Heart right ventricle (tissue), 16 donors: ENCODE measurements around the gene NOG. TPM values are rescaled to one million over a fixed set of nuclear protein-coding genes. Genes with fewer than 3 reads are reported as not detected.

Experiments used
- ATAC-seq, 8 donors: fragments of 200-7000 bp; cut with Tn5 transposase; one replicate each; pipeline ENCODE4 v1.9.1; 2020; ENCODE audit warnings: mild to moderate bottlenecking in 8 of 8, moderate library complexity in 8 of 8, moderate number of reproducible peaks in 1 of 8
- DNase-seq, 2 donors: peaks; one replicate each; pipeline ENCODE4 v3.0.0-alpha.2; 2020
- H3K27ac ChIP-seq, 10 donors: fragments of 200-600 bp; sonication (generic) in 2 of 10; one replicate each; pipeline versions ENCODE4 v1.5.0 to v1.8.0; 2020 to 2022; ENCODE audit warnings: mild to moderate bottlenecking in 3 of 10
- H3K27me3 ChIP-seq, 7 donors: fragments of 200-600 bp; one replicate each; pipeline ENCODE4 v1.8.0; 2021 to 2022; ENCODE audit warnings: mild to moderate bottlenecking in 2 of 7
- H3K36me3 ChIP-seq, 9 donors: fragments of 200-600 bp; sonication (generic) in 1 of 9; one replicate each; pipeline versions ENCODE4 v1.5.0 to v1.8.0; 2020 to 2022; ENCODE audit warnings: mild to moderate bottlenecking in 2 of 9
- H3K4me1 ChIP-seq, 9 donors: fragments of 200-600 bp; sonication (generic) in 1 of 9; one replicate each; pipeline versions ENCODE4 v1.5.0 to v1.8.0; 2020 to 2022; ENCODE audit warnings: mild to moderate bottlenecking in 4 of 9
- H3K4me3 ChIP-seq, 10 donors: fragments of 200-600 bp; sonication (generic) in 2 of 10; one replicate each; pipeline versions ENCODE4 v1.5.0 to v1.8.0; 2020 to 2022; ENCODE audit warnings: mild to moderate bottlenecking in 7 of 10, moderate library complexity in 2 of 10
- H3K9me3 ChIP-seq, 11 donors: fragments of 200-600 bp in 10 of 11; sonication (generic) in 2 of 11; one replicate each; pipeline versions ENCODE4 v1.5.0 to v1.8.0; 2013 to 2022; ENCODE audit warnings: mild to moderate bottlenecking in 2 of 11, control low read depth in 1 of 11, moderate library complexity in 1 of 11
- WGBS, 2 donors: extraction: QIAGEN DNeasy Blood & Tissue Kit; methylation state at CpG; one replicate each; pipeline ENCODE4 v1.1.7; 2013; ENCODE audit warnings: inconsistent platforms in 1 of 2; 5-methylcytosine and 5-hydroxymethylcytosine counted together
- intact Hi-C, 10 donors: fragments of 100-400 bp; cut with DNase I; formaldehyde crosslinking; loops; one replicate each; pipeline versions ENCODE4 v1.11.1 to v1.14.2; 2022
- polyA plus RNA-seq, 2 donors: library from polyadenylated mRNA; stranded (reverse); fragments of 200-250 nt; gene quantifications; one replicate each; pipeline ENCODE4 v1.2.3, GENCODE V29; 2013
- total RNA-seq, 10 donors: library from RNA; stranded (reverse); fragmentation: NEBNext Ultra II Directional in 3 of 10; extraction: Animal tissue kit (Norgen Biotek cat#: 25700) in 3 of 10; gene quantifications; one replicate each; pipeline versions ENCODE4 v1.2.1 to v1.2.4, GENCODE V29; 2021 to 2023
- TF ChIP-seq, protein P1 (sequence below), 9 donors: fragments of 200-600 bp; sonication (generic) in 2 of 9; IDR thresholded peaks; one replicate each; pipeline versions ENCODE4 v1.5.0 to v1.8.0; 2021 to 2022; ENCODE audit warnings: antibody characterized with exemption in 9 of 9, mild to moderate bottlenecking in 5 of 9, moderate library complexity in 1 of 9
- donor health status: Arrhythmogenic right ventricular cardiomyopathy.
- donor health status: ischemic (EF 13 %, LVEDD 7.1; RV severe dilation, severe dysfunction).
- donor health status: healthy with polysubstance abuse.
- donor health status: DM: no; HTN: yes; CAD: no.
- donor health status: DM: no; HTN: no; CAD: no.
- donor health status: ischemic (EF 25% LVEDD 6.9; RV normal size, moderate dysfunction).
- donor health status: ischemic (EF 25% LVEDD 5.7; RV mildly dilated, moderate dysfunction).
- donor health status: healthy.
- donor health status: DM: yes; HTN: yes; CAD: no.
- donor health status: Ischemic cardiomyopathy.
- donor health status: ischemic (EF 35%, LVEDD 5.7; RV mildly dilated, moderate dysfunction).
- donor health status: nonischemic (EF 11% LVEDD 7.7; RV severe dilation, severe dysfunction).
- donor health status: DM: yes; HTN: yes; CAD: no.
- donor health status: PGD.
- donor health status: ischemic (EF 29% LVEDD 5.4; RV normal size, mild dysfunction).
- donor health status: nonischemic (EF 23%, LVEDD 6.1; RV moderate dilation, normal function).

NOG gene
- total and polyA plus RNA-seq, 12 donors = 0.11 to 0.48 (median 0.16) TPM; not detected in 1

DNA sequence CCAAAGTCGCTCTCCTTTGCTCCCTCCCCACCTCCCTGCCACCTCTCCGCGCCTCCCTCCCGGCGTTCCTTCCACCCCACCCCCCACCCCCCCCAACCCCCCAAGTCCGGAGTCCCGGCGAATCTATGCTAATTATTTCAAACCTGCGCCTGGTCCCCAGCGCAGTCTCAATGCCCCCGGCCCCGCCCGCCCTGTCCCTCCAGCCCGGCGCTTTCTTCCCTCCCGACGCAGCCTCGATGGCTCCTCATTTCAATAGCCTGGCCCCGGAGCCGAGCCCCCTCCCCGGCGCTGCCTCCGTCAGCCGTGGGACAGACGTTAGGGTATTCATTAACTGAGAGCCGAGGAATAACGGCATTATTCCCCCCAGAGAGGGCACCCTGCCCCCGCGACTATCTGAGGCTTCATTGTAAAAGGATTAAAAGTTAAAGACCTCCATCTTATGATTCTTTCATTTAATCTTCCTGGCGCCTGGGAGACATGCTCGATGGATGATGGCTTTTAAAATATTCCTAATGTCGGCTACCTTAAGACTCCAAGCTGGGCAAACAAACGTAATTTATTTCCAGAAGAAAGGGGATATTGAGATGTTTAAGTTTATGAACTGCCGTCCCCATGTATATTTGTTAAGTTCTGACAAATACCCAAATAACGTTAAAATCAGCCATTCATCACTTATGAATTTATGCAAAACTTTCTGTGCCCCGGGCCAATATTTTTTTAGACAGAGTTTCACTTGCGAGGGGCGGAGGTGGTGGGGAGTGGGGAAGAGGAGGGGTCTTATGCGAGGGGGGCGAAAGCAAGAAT lies 3.4 kb downstream of the NOG start:
- DNase-seq = no peak
- TF ChIP-seq, protein P1, sequence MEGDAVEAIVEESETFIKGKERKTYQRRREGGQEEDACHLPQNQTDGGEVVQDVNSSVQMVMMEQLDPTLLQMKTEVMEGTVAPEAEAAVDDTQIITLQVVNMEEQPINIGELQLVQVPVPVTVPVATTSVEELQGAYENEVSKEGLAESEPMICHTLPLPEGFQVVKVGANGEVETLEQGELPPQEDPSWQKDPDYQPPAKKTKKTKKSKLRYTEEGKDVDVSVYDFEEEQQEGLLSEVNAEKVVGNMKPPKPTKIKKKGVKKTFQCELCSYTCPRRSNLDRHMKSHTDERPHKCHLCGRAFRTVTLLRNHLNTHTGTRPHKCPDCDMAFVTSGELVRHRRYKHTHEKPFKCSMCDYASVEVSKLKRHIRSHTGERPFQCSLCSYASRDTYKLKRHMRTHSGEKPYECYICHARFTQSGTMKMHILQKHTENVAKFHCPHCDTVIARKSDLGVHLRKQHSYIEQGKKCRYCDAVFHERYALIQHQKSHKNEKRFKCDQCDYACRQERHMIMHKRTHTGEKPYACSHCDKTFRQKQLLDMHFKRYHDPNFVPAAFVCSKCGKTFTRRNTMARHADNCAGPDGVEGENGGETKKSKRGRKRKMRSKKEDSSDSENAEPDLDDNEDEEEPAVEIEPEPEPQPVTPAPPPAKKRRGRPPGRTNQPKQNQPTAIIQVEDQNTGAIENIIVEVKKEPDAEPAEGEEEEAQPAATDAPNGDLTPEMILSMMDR (IDR thresholded peaks at IDR 0.05) = no peak
- Histone ChIP-seq H3K4me3 (peak overlapping the region in 9 of 10 donors; percentile 22 to 47 (median 36)), H3K27me3 (peaks cover 0 to 96% (median 74%) of the 10 kb centered on the region in 7 donors), H3K27ac (no peak overlapping the region), H3K4me1 (peaks cover 13 to 52% (median 37%) of the 10 kb centered on the region in 9 donors), H3K36me3 (no peaks in the 10 kb centered on the region), H3K9me3 (no peaks in the 10 kb centered on the region)
- ATAC-seq = no peak
- intact Hi-C loops = loop anchor here in 4 of 10 donors (5.0 to 10.0 kb wide), 4 partner anchors 78 to 185 kb away; no protein-coding TSS in a partner anchor
- 1% methylated on average over 40 of the region's 40 CpGs for WGBS, 2 donors

DNA sequence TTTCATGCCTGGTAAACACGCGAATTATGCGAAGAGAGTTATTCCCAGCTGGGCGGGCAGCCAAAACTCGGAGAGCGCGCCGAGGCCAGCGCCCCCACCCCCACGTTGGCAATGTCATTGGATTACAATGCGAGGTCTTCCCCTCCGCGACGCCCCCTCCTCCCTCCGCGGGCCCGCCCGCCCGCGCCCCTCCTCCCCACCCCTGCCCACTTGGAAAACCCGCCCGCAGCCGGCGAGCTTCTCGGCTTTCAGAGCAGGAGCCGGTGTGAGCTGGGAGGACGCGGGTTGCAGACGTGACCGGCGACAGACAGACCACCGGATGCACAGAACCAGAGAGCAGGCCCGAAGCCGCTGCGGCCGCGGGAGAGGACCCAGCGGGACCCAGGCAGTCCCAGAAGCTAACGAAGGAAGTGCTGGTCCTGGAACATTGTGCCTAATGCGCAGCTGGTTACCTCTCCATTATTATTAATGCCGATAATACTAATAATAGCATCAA lies 4.0 kb downstream of the NOG start:
- TF ChIP-seq, protein P1 (IDR thresholded peaks at IDR 0.05) = no peak
- DNase-seq (peak in 1 of 2 donors; percentile 16), ATAC-seq (no peak)
- Histone ChIP-seq H3K9me3 (no peaks in the 10 kb centered on the region), H3K4me3 (peak overlapping the region in 9 of 10 donors; percentile 22 to 47 (median 36)), H3K27me3 (peaks cover 0 to 96% (median 75%) of the 10 kb centered on the region in 7 donors), H3K27ac (no peak overlapping the region), H3K36me3 (no peaks in the 10 kb centered on the region), H3K4me1 (peaks cover 11 to 48% (median 37%) of the 10 kb centered on the region in 9 donors)
- WGBS, 2 donors = 1% methylated on average over 40 to 41 of the region's 41 CpGs
- intact Hi-C loops = loop anchor here in 4 of 10 donors (5.0 to 10.0 kb wide), 4 partner anchors 77 to 185 kb away; no protein-coding TSS in a partner anchor

DNA sequence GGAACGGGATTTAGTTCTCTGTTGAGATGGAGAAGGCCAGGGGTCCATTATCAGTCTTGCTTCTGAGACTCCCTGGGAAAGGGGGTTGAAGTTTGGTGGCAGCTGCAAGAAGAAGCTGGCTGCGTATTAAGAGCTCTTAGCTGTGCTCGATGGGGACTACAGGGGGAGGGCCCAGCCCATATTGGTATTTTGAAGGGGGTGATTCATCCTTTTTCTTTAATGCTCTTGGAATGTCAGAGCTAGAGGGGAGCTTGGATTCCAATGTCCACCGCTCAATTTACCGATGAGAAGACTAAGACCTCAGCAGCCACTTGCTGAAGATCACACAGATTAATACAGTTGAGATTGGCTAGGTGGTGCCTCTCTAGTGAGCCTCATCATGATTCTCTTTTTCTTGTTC lies 5.0 kb downstream of the NOG start:
- Histone ChIP-seq H3K27me3 (peaks cover 0 to 95% (median 78%) of the 10 kb centered on the region in 7 donors), H3K27ac (no peak overlapping the region), H3K9me3 (no peaks in the 10 kb centered on the region), H3K4me3 (no peak overlapping the region), H3K4me1 (peaks cover 11 to 41% (median 37%) of the 10 kb centered on the region in 9 donors), H3K36me3 (no peaks in the 10 kb centered on the region)
- no peak for DNase-seq
- intact Hi-C loops = loop anchor here in 4 of 10 donors (5.0 to 10.0 kb wide), 4 partner anchors 76 to 184 kb away; no protein-coding TSS in a partner anchor
- 81 to 82% methylated on average over 5 of the region's 5 CpGs for WGBS, 2 donors
- no peak for ATAC-seq
- TF ChIP-seq, protein P1 (IDR thresholded peaks at IDR 0.05) = no peak

DNA sequence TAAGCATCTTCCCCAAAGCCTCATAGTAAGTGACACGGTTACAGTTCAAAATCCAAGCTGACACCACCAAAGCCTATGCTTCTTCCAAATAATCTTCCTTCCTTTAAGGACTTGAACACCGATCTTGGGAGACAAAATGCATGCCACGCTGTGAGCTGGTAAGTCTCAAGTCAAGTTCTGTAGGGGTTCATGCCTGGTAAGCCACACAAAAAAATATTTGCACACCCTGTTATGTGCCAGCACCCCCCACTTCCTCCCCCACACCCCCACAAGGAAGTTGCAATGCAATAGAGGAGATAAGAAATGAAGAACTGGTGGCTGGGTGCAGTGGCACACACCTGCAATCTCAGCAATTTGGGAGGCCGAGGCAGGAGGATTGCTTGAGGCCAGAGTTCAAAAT lies 5.6 kb downstream of the NOG start:
- Histone ChIP-seq H3K4me1 (peaks cover 11 to 38% (median 35%) of the 10 kb centered on the region in 9 donors), H3K27me3 (peaks cover 0 to 89% (median 80%) of the 10 kb centered on the region in 7 donors), H3K4me3 (no peak overlapping the region), H3K9me3 (no peaks in the 10 kb centered on the region), H3K27ac (no peak overlapping the region), H3K36me3 (no peaks in the 10 kb centered on the region)
- intact Hi-C loops = loop anchor here in 4 of 10 donors (5.0 to 10.0 kb wide), 4 partner anchors 76 to 183 kb away; no protein-coding TSS in a partner anchor
- TF ChIP-seq, protein P1 (IDR thresholded peaks at IDR 0.05) = no peak
- WGBS, 2 donors = 91 to 92% methylated on average over 4 of the region's 4 CpGs
- DNase-seq = no peak
- ATAC-seq = no peak
